Liver (tissue), 9 donors: ENCODE results near the gene SCRG1. TPM values are rescaled to one million over a fixed set of nuclear protein-coding genes. Genes with fewer than 3 reads are reported as not detected.

Experiments used
- DNase-seq: peaks from one replicate; pipeline ENCODE4 v3.0.0-alpha.2; 2017; ENCODE audit warnings: low spot score
- H3K27ac ChIP-seq, 2 donors: one replicate each; pipeline ENCODE4 v1.7.0; 2013; ENCODE audit warnings: inconsistent platforms in 2 of 2, low read length in 2 of 2, control low read depth in 1 of 2, low read depth in 1 of 2, mild to moderate bottlenecking in 1 of 2
- H3K27me3 ChIP-seq, 4 donors: one replicate each; pipeline versions ENCODE4 v1.6.1 to v1.7.0; 2013; ENCODE audit warnings: low read length in 3 of 4, inconsistent platforms in 1 of 4, mild to moderate bottlenecking in 1 of 4, moderate library complexity in 1 of 4; ENCODE audit not compliant: control insufficient read depth in 4 of 4, insufficient read depth in 4 of 4
- H3K36me3 ChIP-seq, 4 donors: one replicate each; pipeline versions ENCODE4 v1.6.1 to v1.7.0; 2013; ENCODE audit warnings: low read length in 3 of 4, mild to moderate bottlenecking in 3 of 4, low read depth in 1 of 4, moderate library complexity in 1 of 4; ENCODE audit not compliant: control insufficient read depth in 4 of 4, insufficient read depth in 3 of 4
- H3K4me1 ChIP-seq, 4 donors: one replicate each; pipeline versions ENCODE4 v1.6.1 to v1.7.0; 2013; ENCODE audit warnings: low read length in 3 of 4, mild to moderate bottlenecking in 3 of 4, moderate library complexity in 1 of 4; ENCODE audit not compliant: control insufficient read depth in 4 of 4, insufficient read depth in 4 of 4
- H3K4me3 ChIP-seq, 3 donors: one replicate each; pipeline versions ENCODE4 v1.6.1 to v1.7.0; 2013; ENCODE audit warnings: low read length in 3 of 3, control low read depth in 1 of 3, low read depth in 1 of 3, mild to moderate bottlenecking in 1 of 3
- H3K9ac ChIP-seq, 2 donors: one replicate each; pipeline ENCODE4 v1.7.0; 2013; ENCODE audit warnings: low read length in 2 of 2, mild to moderate bottlenecking in 2 of 2, moderate library complexity in 2 of 2, control low read depth in 1 of 2, low read depth in 1 of 2
- H3K9me3 ChIP-seq, 4 donors: one replicate each; pipeline versions ENCODE4 v1.6.1 to v1.7.0; 2013; ENCODE audit warnings: low read length in 3 of 4; ENCODE audit not compliant: control insufficient read depth in 4 of 4
- FOXA1 ChIP-seq: IDR thresholded peaks from 2 replicates; pipeline ENCODE4 v1.6.1; 2016; ENCODE audit warnings: antibody characterized with exemption
- FOXA2 ChIP-seq: IDR thresholded peaks from 2 replicates; pipeline ENCODE4 v1.6.1; 2016; ENCODE audit warnings: antibody characterized with exemption
- GABPA ChIP-seq, 2 donors: IDR thresholded peaks in 1 of 2; conservative IDR thresholded peaks in 1 of 2; 2 replicates each; pipeline ENCODE4 v1.6.1; 2016; ENCODE audit warnings: antibody characterized with exemption in 2 of 2, mild to moderate bottlenecking in 1 of 2, moderate library complexity in 1 of 2
- HNF4A ChIP-seq, 2 donors: conservative IDR thresholded peaks; 2 replicates each; pipeline ENCODE4 v1.6.1; 2016; ENCODE audit warnings: antibody characterized with exemption in 2 of 2, mild to moderate bottlenecking in 2 of 2
- JUND ChIP-seq, 2 donors: IDR thresholded peaks; 2 replicates each; pipeline ENCODE4 v1.6.1; 2016; ENCODE audit warnings: antibody characterized with exemption in 2 of 2
- NR2F2 ChIP-seq: IDR thresholded peaks from 2 replicates; pipeline ENCODE4 v1.6.1; 2016; ENCODE audit warnings: antibody characterized with exemption
- RAD21 ChIP-seq, 2 donors: IDR thresholded peaks; 2 replicates each; pipeline ENCODE4 v1.6.1; 2016; ENCODE audit warnings: antibody characterized with exemption in 2 of 2, mild to moderate bottlenecking in 2 of 2
- RXRA ChIP-seq, 2 donors: IDR thresholded peaks; 2 replicates each; pipeline ENCODE4 v1.6.1; 2017 to 2018; ENCODE audit warnings: antibody characterized with exemption in 2 of 2, mild to moderate bottlenecking in 1 of 2
- SP1 ChIP-seq: IDR thresholded peaks from 2 replicates; pipeline ENCODE4 v1.6.1; 2018; ENCODE audit warnings: antibody characterized with exemption, mild to moderate bottlenecking
- YY1 ChIP-seq: IDR thresholded peaks from 2 replicates; pipeline ENCODE4 v1.6.1; 2016; ENCODE audit warnings: antibody characterized with exemption, mild to moderate bottlenecking
- WGBS: extraction: QIAGEN DNeasy Blood & Tissue Kit; methylation state at CpG from one replicate; pipeline ENCODE4 v1.1.7; 2013; 5-methylcytosine and 5-hydroxymethylcytosine counted together
- polyA plus RNA-seq, 2 donors: library from polyadenylated mRNA; stranded (reverse) in 1 of 2; unstranded in 1 of 2; fragments of 200-250 nt in 1 of 2; fragments of >200 nt in 1 of 2; fragmentation: Nextera tagmentation in 1 of 2; extraction: Ambion mirVana in 1 of 2; gene quantifications; one replicate each; pipeline versions ENCODE4 v1.2.1 to v1.2.3, GENCODE V29; 2013 to 2015
- total RNA-seq, 2 donors: library from RNA; depleted of rRNA; stranded (reverse); fragments of >200 nt; gene quantifications; one replicate each; pipeline ENCODE4 v1.2.3, GENCODE V29; 2014
- TF ChIP-seq, protein P1 (sequence below): IDR thresholded peaks from 2 replicates; pipeline ENCODE4 v1.6.1; 2016; ENCODE audit warnings: antibody characterized with exemption
- TF ChIP-seq, protein P2 (sequence below): IDR thresholded peaks from 2 replicates; pipeline ENCODE4 v1.6.1; 2016; ENCODE audit warnings: antibody characterized with exemption, mild to moderate bottlenecking
- TF ChIP-seq, protein P3 (sequence below): IDR thresholded peaks from 2 replicates; pipeline ENCODE4 v1.6.1; 2016; ENCODE audit warnings: antibody characterized with exemption
- TF ChIP-seq, protein P4 (sequence below): IDR thresholded peaks from 2 replicates; pipeline ENCODE4 v1.6.1; 2016; ENCODE audit warnings: antibody characterized with exemption
- donor health status: healthy.
- donor health status: healthy.
- donor health status: healthy.
- donor health status: healthy.
- donor health status: healthy.

SCRG1 gene
- total and polyA plus RNA-seq, 4 donors, result under 0.01 to 0.46 (median 0.01) TPM; not detected in 1

DNA sequence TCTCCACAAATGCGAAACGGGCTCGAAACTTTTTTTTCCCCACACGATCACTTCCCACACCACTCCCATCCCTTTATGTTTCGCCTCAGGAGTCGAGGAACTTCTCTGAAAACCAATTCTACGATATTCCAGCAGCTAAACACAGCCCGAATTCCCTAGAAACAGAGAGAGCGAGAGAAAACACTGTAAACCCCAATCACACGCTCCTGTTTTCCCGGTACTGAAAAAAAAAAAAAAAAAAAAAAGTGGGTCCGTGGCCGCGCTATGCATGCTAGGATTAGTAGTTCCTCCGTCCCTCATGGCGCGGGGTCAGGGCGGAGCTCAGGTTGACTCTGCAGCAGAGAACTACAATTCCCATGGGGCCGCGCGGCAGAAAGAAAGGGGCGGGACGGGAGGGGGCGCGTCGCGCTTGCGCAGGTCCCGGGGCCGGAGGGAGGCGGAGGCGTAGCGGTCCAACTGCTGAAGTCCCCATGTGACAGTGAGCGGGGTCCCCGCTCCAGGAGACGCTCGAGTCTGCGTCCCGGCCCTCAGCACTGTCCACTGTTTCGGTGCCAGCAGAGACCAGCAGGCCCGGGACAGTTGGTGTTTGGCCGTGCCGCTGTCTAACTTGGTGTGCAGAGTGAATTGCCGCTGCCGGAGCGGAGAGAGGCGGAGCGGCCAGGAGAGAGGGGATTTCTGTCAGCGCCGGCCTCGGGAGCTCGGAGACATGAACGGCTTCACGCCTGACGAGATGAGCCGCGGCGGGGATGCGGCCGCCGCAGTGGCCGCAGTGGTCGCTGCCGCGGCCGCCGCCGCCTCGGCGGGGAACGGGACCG is 28.2 kb downstream of the SCRG1 start, which contains the start of gene SAP30 (continued):
- TF ChIP-seq, protein P1, sequence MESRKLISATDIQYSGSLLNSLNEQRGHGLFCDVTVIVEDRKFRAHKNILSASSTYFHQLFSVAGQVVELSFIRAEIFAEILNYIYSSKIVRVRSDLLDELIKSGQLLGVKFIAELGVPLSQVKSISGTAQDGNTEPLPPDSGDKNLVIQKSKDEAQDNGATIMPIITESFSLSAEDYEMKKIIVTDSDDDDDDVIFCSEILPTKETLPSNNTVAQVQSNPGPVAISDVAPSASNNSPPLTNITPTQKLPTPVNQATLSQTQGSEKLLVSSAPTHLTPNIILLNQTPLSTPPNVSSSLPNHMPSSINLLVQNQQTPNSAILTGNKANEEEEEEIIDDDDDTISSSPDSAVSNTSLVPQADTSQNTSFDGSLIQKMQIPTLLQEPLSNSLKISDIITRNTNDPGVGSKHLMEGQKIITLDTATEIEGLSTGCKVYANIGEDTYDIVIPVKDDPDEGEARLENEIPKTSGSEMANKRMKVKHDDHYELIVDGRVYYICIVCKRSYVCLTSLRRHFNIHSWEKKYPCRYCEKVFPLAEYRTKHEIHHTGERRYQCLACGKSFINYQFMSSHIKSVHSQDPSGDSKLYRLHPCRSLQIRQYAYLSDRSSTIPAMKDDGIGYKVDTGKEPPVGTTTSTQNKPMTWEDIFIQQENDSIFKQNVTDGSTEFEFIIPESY, result peak; percentile 24
- TF ChIP-seq NR2F2, result peak; percentile 52
- peak in 1 of 2 donors; percentile 37 for TF ChIP-seq HNF4A (conservative IDR thresholded peaks at IDR 0.05)
- no peak for TF ChIP-seq JUND (IDR thresholded peaks at IDR 0.05)
- TF ChIP-seq RAD21 (IDR thresholded peaks at IDR 0.05), result peak in 1 of 2 donors; percentile 12
- peak; percentile 23 to 42 for TF ChIP-seq RXRA (IDR thresholded peaks at IDR 0.05)
- peak; percentile 95 for TF ChIP-seq YY1

DNA sequence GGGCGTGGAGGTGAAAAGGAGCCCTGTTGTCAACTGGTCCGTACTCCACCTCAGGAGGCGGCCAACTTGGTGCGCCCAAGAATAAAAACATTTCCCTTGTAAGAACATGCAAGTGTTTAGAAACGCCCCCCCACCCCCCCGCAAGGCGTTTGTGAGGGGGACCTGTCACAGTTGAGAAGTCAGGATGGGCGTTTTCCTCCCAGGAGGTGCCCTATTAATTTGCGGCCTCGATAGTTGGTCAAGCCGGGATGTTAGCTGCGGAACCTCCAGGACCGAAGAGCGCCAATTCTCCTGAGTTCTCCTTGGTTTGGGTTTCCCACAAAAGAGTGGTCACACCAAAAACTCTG is 28.8 kb downstream of the SCRG1 start:
- Histone ChIP-seq H3K27me3 (no peaks in the 10 kb centered on the region), H3K4me3 (peak overlapping the region; percentile 58 to 85 (median 65)), H3K9ac (peak overlapping the region; percentile 83 to 91), H3K27ac (peak overlapping the region; percentile 91 to 100), H3K9me3 (no peaks in the 10 kb centered on the region), H3K4me1 (peaks cover 0 to 7% (median 3%) of the 10 kb centered on the region in 4 donors), H3K36me3 (no peaks in the 10 kb centered on the region)
- WGBS, result under 1% methylated on average over 14 of the region's 14 CpGs
- DNase-seq, result peak; percentile 76
- TF ChIP-seq, protein P1, result no peak
- TF ChIP-seq JUND (IDR thresholded peaks at IDR 0.05), result no peak
- TF ChIP-seq YY1, result no peak
- TF ChIP-seq, protein P2, sequence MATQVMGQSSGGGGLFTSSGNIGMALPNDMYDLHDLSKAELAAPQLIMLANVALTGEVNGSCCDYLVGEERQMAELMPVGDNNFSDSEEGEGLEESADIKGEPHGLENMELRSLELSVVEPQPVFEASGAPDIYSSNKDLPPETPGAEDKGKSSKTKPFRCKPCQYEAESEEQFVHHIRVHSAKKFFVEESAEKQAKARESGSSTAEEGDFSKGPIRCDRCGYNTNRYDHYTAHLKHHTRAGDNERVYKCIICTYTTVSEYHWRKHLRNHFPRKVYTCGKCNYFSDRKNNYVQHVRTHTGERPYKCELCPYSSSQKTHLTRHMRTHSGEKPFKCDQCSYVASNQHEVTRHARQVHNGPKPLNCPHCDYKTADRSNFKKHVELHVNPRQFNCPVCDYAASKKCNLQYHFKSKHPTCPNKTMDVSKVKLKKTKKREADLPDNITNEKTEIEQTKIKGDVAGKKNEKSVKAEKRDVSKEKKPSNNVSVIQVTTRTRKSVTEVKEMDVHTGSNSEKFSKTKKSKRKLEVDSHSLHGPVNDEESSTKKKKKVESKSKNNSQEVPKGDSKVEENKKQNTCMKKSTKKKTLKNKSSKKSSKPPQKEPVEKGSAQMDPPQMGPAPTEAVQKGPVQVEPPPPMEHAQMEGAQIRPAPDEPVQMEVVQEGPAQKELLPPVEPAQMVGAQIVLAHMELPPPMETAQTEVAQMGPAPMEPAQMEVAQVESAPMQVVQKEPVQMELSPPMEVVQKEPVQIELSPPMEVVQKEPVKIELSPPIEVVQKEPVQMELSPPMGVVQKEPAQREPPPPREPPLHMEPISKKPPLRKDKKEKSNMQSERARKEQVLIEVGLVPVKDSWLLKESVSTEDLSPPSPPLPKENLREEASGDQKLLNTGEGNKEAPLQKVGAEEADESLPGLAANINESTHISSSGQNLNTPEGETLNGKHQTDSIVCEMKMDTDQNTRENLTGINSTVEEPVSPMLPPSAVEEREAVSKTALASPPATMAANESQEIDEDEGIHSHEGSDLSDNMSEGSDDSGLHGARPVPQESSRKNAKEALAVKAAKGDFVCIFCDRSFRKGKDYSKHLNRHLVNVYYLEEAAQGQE, result no peak
- TF ChIP-seq HNF4A (conservative IDR thresholded peaks at IDR 0.05), result no peak
- TF ChIP-seq, protein P3, sequence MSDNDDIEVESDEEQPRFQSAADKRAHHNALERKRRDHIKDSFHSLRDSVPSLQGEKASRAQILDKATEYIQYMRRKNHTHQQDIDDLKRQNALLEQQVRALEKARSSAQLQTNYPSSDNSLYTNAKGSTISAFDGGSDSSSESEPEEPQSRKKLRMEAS, result no peak
- TF ChIP-seq FOXA1, result no peak
- TF ChIP-seq SP1, result no peak
- TF ChIP-seq GABPA (IDR thresholded peaks at IDR 0.05 in 1 of 2, conservative IDR thresholded peaks at IDR 0.05 in 1 of 2), result no peak
- TF ChIP-seq FOXA2, result no peak
- TF ChIP-seq, protein P4, sequence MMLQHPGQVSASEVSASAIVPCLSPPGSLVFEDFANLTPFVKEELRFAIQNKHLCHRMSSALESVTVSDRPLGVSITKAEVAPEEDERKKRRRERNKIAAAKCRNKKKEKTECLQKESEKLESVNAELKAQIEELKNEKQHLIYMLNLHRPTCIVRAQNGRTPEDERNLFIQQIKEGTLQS, result no peak
